ENCODE data around the gene NCOA1. TPM values are rescaled to one million over a fixed set of nuclear protein-coding genes. Genes with fewer than 3 reads are reported as not detected.
A peak's percentile ranks its signal among the peaks of the same experiment; 100 is the strongest.

Gene NCOA1
- total RNA-seq, 2 experiments from 2014 or later: 6.1 to 12.1 TPM

DNA sequence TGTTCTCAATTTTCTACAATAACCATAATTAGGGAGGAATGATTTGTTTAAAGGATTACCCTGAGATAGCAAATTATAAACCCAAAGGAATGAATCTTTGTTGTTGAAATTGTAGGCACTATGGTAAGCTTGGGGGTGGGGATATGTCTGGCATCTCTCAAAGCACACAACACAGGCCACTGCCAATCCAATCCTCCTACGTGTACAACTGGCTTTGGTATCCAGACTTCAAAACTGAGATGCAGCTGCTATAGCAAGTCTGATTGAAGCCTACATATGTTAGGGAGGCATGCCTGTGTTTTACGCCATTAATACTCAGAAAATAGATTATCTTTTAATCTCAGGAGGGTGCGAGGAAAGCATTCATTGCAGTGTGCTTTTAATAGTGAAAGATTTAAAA is 5.9 kb upstream of the NCOA1 start:
- no peak overlapping the region for H2AFZ ChIP-seq (ENCODE audit: low read length)
- POLR2A ChIA-PET: interaction anchor here (0.6 kb wide), 1 partner anchor 21 kb away, joined by 4 read pairs; no protein-coding TSS in a partner anchor
- intact Hi-C loops (cut with micrococcal nuclease; ENCODE audit: unreplicated experiment): no loop called here
- H3K9me2 ChIP-seq (ENCODE audit: insufficient read depth, low read length): no peaks in the 10 kb centered on the region
- H4K20me1 ChIP-seq (ENCODE audit: insufficient read depth, low read length): no peaks in the 10 kb centered on the region
- CTCF ChIA-PET (ENCODE audit: unreplicated experiment): no interaction called here
- peaks cover 11% of the 10 kb centered on the region for H3K4me1 ChIP-seq (ENCODE audit: insufficient read depth, low read length, poor library complexity, severe bottlenecking)
- H3K9me3 ChIP-seq (ENCODE audit: low read length): no peaks in the 10 kb centered on the region; the same call in 1 of the 2 replicates
- DNase-seq (ENCODE audit: low spot score): no peak
- no peak overlapping the region for H3K27ac ChIP-seq (ENCODE audit: low read depth, low read length, poor library complexity, severe bottlenecking)
- H3K4me2 ChIP-seq (ENCODE audit: low read length): no peak overlapping the region
- no peaks in the 10 kb centered on the region for H3K36me3 ChIP-seq (ENCODE audit: insufficient read depth, low read length)
- H3K4me3 ChIP-seq (ENCODE audit: low read depth, low read length, poor library complexity, severe bottlenecking): no peak overlapping the region
- no peak for TF ChIP-seq EZH2phosphoT487 (IDR thresholded peaks at IDR 0.05; ENCODE audit: borderline replicate concordance, low read depth, low read length)
- TF ChIP-seq, protein P1, sequence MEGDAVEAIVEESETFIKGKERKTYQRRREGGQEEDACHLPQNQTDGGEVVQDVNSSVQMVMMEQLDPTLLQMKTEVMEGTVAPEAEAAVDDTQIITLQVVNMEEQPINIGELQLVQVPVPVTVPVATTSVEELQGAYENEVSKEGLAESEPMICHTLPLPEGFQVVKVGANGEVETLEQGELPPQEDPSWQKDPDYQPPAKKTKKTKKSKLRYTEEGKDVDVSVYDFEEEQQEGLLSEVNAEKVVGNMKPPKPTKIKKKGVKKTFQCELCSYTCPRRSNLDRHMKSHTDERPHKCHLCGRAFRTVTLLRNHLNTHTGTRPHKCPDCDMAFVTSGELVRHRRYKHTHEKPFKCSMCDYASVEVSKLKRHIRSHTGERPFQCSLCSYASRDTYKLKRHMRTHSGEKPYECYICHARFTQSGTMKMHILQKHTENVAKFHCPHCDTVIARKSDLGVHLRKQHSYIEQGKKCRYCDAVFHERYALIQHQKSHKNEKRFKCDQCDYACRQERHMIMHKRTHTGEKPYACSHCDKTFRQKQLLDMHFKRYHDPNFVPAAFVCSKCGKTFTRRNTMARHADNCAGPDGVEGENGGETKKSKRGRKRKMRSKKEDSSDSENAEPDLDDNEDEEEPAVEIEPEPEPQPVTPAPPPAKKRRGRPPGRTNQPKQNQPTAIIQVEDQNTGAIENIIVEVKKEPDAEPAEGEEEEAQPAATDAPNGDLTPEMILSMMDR (conservative IDR thresholded peaks at IDR 0.05; ENCODE audit: low read length): no peak
- no TSS peak for BruUV-seq (replicated peaks)
- no peaks in the 10 kb centered on the region for H3K79me2 ChIP-seq (ENCODE audit: insufficient read depth, low read depth, low read length)

DNA sequence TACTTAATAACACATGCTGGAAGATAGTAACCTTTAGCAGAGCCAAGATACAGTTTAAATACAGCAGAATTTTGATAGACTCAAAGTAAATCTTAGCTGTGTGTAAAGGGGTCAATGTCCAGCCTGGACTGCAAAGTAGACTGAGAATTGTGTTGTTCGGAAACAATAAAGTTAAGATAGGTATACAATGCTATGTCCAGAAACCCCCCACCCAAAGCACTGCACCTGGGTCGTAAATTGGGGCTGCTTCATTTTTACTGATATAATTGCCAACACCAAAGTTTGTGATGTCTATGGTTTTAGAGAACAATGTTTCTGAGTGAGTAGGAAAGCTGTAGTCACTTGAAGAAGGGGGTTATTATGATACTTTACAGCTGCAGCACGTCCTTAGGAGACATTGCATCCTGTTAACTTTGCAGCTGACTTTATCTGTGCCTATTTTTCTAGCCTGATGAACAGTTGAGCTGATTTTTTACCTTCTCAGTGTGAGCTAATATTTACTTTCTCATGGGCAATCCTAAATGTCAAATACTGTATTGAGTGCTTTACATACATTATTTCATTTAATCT is 4.3 kb upstream of the NCOA1 start:
- no peaks in the 10 kb centered on the region for H4K20me1 ChIP-seq (ENCODE audit: insufficient read depth, low read length)
- ChIA-PET POLR2A (interaction anchor here (0.8 to 1.2 kb wide), 2 partner anchors 9 to 306 kb away, joined by 3 read pairs; partner anchors contain the start of genes CENPO and PTRHD1), CTCF (ENCODE audit: unreplicated experiment) (no interaction called here)
- H3K9me2 ChIP-seq (ENCODE audit: insufficient read depth, low read length): no peaks in the 10 kb centered on the region
- no peak overlapping the region for H3K4me3 ChIP-seq (ENCODE audit: low read depth, low read length, poor library complexity, severe bottlenecking)
- H3K4me2 ChIP-seq (ENCODE audit: low read length): no peak overlapping the region
- BruUV-seq (replicated peaks): no TSS peak
- H3K36me3 ChIP-seq (ENCODE audit: insufficient read depth, low read length): no peaks in the 10 kb centered on the region
- no peaks in the 10 kb centered on the region for H3K9me3 ChIP-seq (ENCODE audit: low read length)
- peaks cover 12% of the 10 kb centered on the region for H3K4me1 ChIP-seq (ENCODE audit: insufficient read depth, low read length, poor library complexity, severe bottlenecking)
- DNase-seq (ENCODE audit: low spot score): no peak
- TF ChIP-seq, protein P1 (conservative IDR thresholded peaks at IDR 0.05; ENCODE audit: low read length): no peak
- TF ChIP-seq EZH2phosphoT487 (IDR thresholded peaks at IDR 0.05; ENCODE audit: borderline replicate concordance, low read depth, low read length): no peak
- H2AFZ ChIP-seq (ENCODE audit: low read length): no peak overlapping the region
- no peaks in the 10 kb centered on the region for H3K79me2 ChIP-seq (ENCODE audit: insufficient read depth, low read depth, low read length)
- no peak overlapping the region for H3K27ac ChIP-seq (ENCODE audit: low read depth, low read length, poor library complexity, severe bottlenecking)
- intact Hi-C loops (cut with micrococcal nuclease; ENCODE audit: unreplicated experiment): no loop called here

DNA sequence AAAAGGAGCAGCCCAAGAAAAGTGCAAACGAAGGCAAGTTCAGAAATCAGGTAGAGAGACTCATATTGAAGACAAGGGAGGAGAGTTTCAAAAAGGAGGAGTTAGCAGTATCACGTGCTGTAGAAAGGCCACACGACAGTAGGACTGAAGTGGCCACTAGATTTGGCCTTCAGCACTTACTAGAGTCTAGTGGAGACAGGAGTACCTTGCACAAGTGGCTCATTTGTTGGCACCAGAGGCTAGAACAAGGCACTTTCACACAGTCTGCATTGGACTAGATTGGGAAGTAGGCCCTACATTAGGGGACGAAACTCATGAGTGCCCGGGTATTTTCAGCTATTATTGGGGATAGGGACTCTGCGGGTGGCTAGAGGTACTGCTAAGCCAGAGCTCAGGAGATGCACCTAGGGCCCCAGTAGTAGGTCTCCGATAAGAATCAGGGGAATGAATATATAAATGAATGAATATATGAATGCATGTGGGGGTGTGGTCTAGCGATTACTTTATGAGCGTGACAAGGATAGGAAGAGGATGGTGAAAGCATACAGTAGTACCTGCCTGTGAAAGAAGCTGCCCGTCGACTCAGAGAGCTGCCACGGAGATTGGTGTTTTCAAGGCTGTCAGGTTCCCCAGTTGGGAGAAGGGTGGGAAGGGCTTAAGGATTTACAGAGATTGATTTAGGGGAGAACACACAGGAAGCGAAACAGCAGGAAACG is 1.4 kb upstream of the NCOA1 start:
- ChIA-PET POLR2A (interaction anchor here (0.6 kb wide), 1 partner anchor 590 kb away, joined by 3 read pairs; no protein-coding TSS in a partner anchor), CTCF (ENCODE audit: unreplicated experiment) (no interaction called here)
- peak overlapping the region; percentile 70 for H3K4me3 ChIP-seq (ENCODE audit: low read depth, low read length, poor library complexity, severe bottlenecking)
- no peaks in the 10 kb centered on the region for H3K36me3 ChIP-seq (ENCODE audit: insufficient read depth, low read length)
- no peaks in the 10 kb centered on the region for H3K79me2 ChIP-seq (ENCODE audit: insufficient read depth, low read depth, low read length)
- TF ChIP-seq, protein P1 (conservative IDR thresholded peaks at IDR 0.05; ENCODE audit: low read length): no peak
- no peak for TF ChIP-seq EZH2phosphoT487 (IDR thresholded peaks at IDR 0.05; ENCODE audit: borderline replicate concordance, low read depth, low read length)
- no peaks in the 10 kb centered on the region for H4K20me1 ChIP-seq (ENCODE audit: insufficient read depth, low read length)
- BruUV-seq (replicated peaks): no TSS peak
- intact Hi-C loops (cut with micrococcal nuclease; ENCODE audit: unreplicated experiment): loop anchor here (2.0 to 10.0 kb wide), 3 partner anchors 303 to 545 kb away; partner anchors contain the start of genes CENPO, PTRHD1 and UBXN2A
- no peak for DNase-seq (ENCODE audit: low spot score)
- no peak overlapping the region for H3K27ac ChIP-seq (ENCODE audit: low read depth, low read length, poor library complexity, severe bottlenecking)
- H2AFZ ChIP-seq (ENCODE audit: low read length): peak overlapping the region; percentile 87
- no peaks in the 10 kb centered on the region for H3K9me3 ChIP-seq (ENCODE audit: low read length)
- H3K4me2 ChIP-seq (ENCODE audit: low read length): peak overlapping the region; percentile 85
- peaks cover 22% of the 10 kb centered on the region for H3K4me1 ChIP-seq (ENCODE audit: insufficient read depth, low read length, poor library complexity, severe bottlenecking)
- H3K9me2 ChIP-seq (ENCODE audit: insufficient read depth, low read length): no peaks in the 10 kb centered on the region

All from OCI-LY7 (cell line).